Mucosa of descending colon (tissue), 3 donors: ENCODE data around the gene MKRN2OS. TPM values are rescaled to one million over a fixed set of nuclear protein-coding genes. Genes with fewer than 3 reads are reported as not detected.

Experiments
- ATAC-seq: fragments of 200-7000 bp; cut with Tn5 transposase; one replicate; pipeline ENCODE4 v1.9.1; 2020; ENCODE audit warnings: mild to moderate bottlenecking, moderate library complexity
- DNase-seq, 3 donors: peaks; one replicate each; pipeline ENCODE4 v3.0.0-alpha.2; 2020
- H3K36me3 ChIP-seq: fragments of 200-600 bp; one replicate; pipeline ENCODE4 v1.8.0; 2021; ENCODE audit warnings: low read depth, mild to moderate bottlenecking
- H3K4me1 ChIP-seq: fragments of 200-600 bp; one replicate; pipeline ENCODE4 v1.8.0; 2021; ENCODE audit warnings: low read depth, mild to moderate bottlenecking
- H3K4me3 ChIP-seq: fragments of 200-600 bp; one replicate; pipeline ENCODE4 v1.8.0; 2021; ENCODE audit warnings: mild to moderate bottlenecking
- H3K9me3 ChIP-seq: fragments of 200-600 bp; one replicate; pipeline ENCODE4 v1.8.0; 2021; ENCODE audit warnings: mild to moderate bottlenecking
- intact Hi-C, 2 donors: fragments of 100-400 bp; cut with DNase I in 1 of 2; cut with micrococcal nuclease in 1 of 2; formaldehyde crosslinking; loops; one replicate each; pipeline versions ENCODE4 v1.11.0 to v1.11.1; 2022; cut with DNase I, micrococcal nuclease
- total RNA-seq, 3 donors: library from RNA; stranded (reverse); fragmentation: NEBNext Ultra II Directional in 2 of 3; extraction: Animal tissue kit (Norgen Biotek cat#: 25700) in 2 of 3; gene quantifications; one replicate each; pipeline versions ENCODE4 v1.2.1 to v1.2.4, GENCODE V29; 2021 to 2023
- TF ChIP-seq, protein P1 (sequence below): fragments of 200-600 bp; IDR thresholded peaks from one replicate; pipeline ENCODE4 v1.8.0; 2022; ENCODE audit warnings: antibody characterized with exemption, mild to moderate bottlenecking
- donor health status: DM: no; HTN: no; CAD: no; lungs with moderate emphysema.
- donor health status: DM: no; HTN: no; CAD: no.
- donor health status: DM: no; HTN: yes; CAD: no.

The MKRN2OS gene
- total RNA-seq, 3 donors from 2014 or later, result 2.2 to 8.2 (median 5.3) TPM

DNA sequence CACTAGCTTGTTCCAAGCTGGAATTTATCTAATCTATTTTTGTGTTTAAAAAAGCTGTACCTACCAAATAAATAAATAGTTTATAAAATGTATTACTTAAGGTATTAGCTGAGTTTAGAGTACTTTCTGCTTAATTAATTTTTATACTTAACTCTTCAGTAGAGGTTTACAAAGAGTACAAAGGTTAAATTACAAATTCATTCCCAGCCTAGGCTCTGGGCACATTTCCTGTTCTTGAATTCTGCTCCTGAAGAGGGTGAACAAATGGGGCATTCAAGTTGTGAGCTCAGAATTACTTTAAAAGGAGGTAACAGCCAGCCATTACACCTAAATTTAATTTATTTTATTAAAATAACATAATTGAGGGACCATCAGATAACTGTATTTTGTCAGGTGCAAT is 38.0 kb upstream of the MKRN2OS start:
- DNase-seq, result no peak
- no peak for ATAC-seq
- intact Hi-C loops, result no loop called here
- H3K4me3 ChIP-seq, result no peak overlapping the region
- TF ChIP-seq, protein P1, sequence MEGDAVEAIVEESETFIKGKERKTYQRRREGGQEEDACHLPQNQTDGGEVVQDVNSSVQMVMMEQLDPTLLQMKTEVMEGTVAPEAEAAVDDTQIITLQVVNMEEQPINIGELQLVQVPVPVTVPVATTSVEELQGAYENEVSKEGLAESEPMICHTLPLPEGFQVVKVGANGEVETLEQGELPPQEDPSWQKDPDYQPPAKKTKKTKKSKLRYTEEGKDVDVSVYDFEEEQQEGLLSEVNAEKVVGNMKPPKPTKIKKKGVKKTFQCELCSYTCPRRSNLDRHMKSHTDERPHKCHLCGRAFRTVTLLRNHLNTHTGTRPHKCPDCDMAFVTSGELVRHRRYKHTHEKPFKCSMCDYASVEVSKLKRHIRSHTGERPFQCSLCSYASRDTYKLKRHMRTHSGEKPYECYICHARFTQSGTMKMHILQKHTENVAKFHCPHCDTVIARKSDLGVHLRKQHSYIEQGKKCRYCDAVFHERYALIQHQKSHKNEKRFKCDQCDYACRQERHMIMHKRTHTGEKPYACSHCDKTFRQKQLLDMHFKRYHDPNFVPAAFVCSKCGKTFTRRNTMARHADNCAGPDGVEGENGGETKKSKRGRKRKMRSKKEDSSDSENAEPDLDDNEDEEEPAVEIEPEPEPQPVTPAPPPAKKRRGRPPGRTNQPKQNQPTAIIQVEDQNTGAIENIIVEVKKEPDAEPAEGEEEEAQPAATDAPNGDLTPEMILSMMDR, result no peak
- H3K4me1 ChIP-seq, result no peaks in the 10 kb centered on the region
- H3K9me3 ChIP-seq, result no peaks in the 10 kb centered on the region
- H3K36me3 ChIP-seq, result peaks cover 23% of the 10 kb centered on the region

DNA sequence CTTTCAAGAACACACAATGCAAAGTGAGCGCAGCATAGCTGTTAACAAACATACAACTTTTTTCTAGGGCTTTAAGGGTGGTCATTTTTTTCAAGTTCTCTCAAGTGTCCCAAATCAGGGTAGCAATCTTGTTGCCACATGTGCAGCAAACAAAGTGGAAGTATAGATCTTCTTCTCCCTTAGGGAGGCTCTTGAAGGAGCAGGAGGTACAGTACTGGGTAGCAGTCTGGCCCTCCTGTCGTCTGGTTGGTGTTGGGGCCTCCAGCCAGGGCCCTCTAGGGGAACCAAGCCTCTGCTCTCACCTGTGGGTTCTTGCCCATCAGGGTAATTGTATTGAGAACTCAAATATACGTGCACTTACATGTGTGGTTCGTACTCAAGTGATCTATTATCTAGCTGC is 37.4 kb upstream of the MKRN2OS start:
- ATAC-seq (no peak), DNase-seq (no peak)
- H3K4me3 ChIP-seq, result no peak overlapping the region
- intact Hi-C loops, result no loop called here
- TF ChIP-seq, protein P1, result no peak
- H3K36me3 ChIP-seq, result peaks cover 23% of the 10 kb centered on the region
- H3K9me3 ChIP-seq, result no peaks in the 10 kb centered on the region
- no peaks in the 10 kb centered on the region for H3K4me1 ChIP-seq

DNA sequence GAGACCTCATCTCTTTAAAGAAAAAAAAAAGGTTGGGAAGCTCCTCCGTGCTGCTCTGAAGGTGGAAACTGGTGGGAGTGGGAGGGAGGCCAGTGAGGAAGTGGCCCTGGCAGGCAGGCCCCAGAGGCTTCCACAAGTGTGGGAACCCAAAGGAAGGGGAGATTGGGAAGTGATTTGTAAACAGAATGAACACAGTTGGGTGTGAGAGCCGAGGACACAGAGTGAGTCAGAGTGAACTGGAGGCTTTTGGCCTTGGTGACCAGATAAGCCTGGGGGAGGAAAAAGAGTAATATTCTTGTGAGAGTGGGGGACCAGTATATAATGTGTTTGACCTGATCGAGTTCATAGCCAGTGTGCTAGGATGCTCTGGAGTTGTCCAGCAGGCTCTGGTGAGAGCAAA is 34.6 kb upstream of the MKRN2OS start:
- TF ChIP-seq, protein P1, result no peak
- intact Hi-C loops, result no loop called here
- no peaks in the 10 kb centered on the region for H3K4me1 ChIP-seq
- DNase-seq (no peak), ATAC-seq (no peak)
- no peak overlapping the region for H3K4me3 ChIP-seq
- peaks cover 12% of the 10 kb centered on the region for H3K36me3 ChIP-seq
- no peaks in the 10 kb centered on the region for H3K9me3 ChIP-seq

DNA sequence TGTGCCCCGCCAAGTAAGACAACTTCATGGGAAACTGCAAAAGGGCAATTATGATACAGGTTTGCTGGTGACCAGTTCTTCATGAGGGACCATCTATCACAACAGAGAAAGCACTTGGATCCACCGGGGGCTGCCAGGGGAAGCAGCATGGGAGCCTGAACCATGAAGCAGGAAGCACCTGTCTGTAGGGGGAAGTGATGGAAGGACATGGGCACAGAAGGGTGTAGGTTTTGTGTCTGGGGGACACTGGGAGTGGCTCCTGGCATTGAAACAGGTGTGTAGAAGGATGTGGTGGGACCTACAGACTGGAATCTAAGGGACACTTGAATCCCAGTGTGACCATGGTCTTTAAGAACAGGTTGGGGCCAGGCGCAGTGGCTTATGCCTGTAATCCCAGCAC is 34.2 kb upstream of the MKRN2OS start:
- ATAC-seq (no peak), DNase-seq (no peak)
- no peaks in the 10 kb centered on the region for H3K4me1 ChIP-seq
- TF ChIP-seq, protein P1, result no peak
- H3K36me3 ChIP-seq, result peaks cover 9% of the 10 kb centered on the region
- intact Hi-C loops, result no loop called here
- no peak overlapping the region for H3K4me3 ChIP-seq
- no peaks in the 10 kb centered on the region for H3K9me3 ChIP-seq

DNA sequence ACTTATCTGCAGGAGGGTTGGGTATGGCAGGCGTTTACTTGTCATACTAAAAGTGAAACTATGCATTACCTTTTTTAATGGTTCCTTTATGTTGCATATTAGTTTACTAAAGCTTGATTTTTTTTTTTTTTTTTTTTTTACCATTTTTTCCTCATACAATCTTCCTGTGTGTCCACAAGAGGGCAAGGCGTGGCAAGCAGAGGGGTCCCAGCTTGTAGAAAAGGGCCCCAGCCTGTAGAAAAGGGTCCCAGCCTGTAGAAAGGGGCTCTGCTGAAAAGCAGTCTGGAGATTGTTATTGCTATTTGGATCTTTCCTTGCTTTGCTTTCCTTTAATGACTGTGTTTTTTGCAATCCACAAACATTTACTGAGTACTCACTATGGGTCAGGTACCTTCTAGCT is 33.4 kb upstream of the MKRN2OS start:
- DNase-seq (no peak), ATAC-seq (no peak)
- no peak overlapping the region for H3K4me3 ChIP-seq
- peaks cover 9% of the 10 kb centered on the region for H3K36me3 ChIP-seq
- no peaks in the 10 kb centered on the region for H3K9me3 ChIP-seq
- no peaks in the 10 kb centered on the region for H3K4me1 ChIP-seq
- intact Hi-C loops, result no loop called here
- TF ChIP-seq, protein P1, result no peak

DNA sequence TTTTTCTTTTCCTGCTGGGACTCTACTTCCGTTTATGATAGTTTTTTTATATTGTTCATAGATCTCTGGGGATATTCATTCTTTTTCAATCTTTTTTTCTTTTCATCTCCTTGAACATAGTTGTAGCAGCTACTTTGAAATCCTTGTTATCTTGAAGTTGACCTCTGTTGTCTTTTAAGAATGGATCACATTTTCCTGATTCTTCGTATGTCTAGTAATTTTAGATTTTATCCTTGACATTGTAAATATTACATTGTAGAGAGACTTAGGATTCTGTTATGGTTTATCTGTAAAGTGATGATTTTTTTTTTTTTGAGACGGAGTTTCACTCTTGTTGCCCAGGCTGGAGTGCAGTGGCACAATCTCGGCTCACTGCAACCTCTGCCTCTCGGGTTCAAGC is 32.1 kb upstream of the MKRN2OS start:
- TF ChIP-seq, protein P1, result no peak
- ATAC-seq, result no peak
- no peak for DNase-seq
- intact Hi-C loops, result no loop called here
- Histone ChIP-seq H3K4me3 (no peak overlapping the region), H3K4me1 (no peaks in the 10 kb centered on the region), H3K9me3 (no peaks in the 10 kb centered on the region), H3K36me3 (peaks cover 6% of the 10 kb centered on the region)
